H9 (cell line): ENCODE results near the gene MIS18BP1. TPM values are rescaled to one million over a fixed set of nuclear protein-coding genes. Genes with fewer than 3 reads are reported as not detected.

ENCODE experiments used
- DNase-seq: peaks from one replicate; pipeline ENCODE4 v3.0.0-alpha.2; 2017
- H2AFZ ChIP-seq: one replicate; pipeline ENCODE4 v1.6.1; 2013; ENCODE audit warnings: mild to moderate bottlenecking, low read length, control low read depth, moderate library complexity
- H2AK5ac ChIP-seq: 2 replicates; pipeline ENCODE4 v1.6.1; 2013; ENCODE audit warnings: low read length, control low read depth, mixed read lengths; ENCODE audit not compliant: insufficient read length
- H2BK120ac ChIP-seq: one replicate; pipeline ENCODE4 v1.6.1; 2013; ENCODE audit warnings: low read depth, mild to moderate bottlenecking, low read length, control low read depth, inconsistent platforms; ENCODE audit not compliant: poor library complexity, severe bottlenecking
- H2BK12ac ChIP-seq: 2 replicates; pipeline ENCODE4 v1.6.1; 2013; ENCODE audit warnings: low read length, control low read depth, mixed read lengths, low read depth; ENCODE audit not compliant: insufficient read length
- H2BK15ac ChIP-seq: 2 replicates; pipeline ENCODE4 v1.6.1; 2013; ENCODE audit warnings: low read depth, low read length, control low read depth
- H2BK20ac ChIP-seq: one replicate; pipeline ENCODE4 v1.6.1; 2013; ENCODE audit warnings: low read depth, mild to moderate bottlenecking, low read length, control low read depth, inconsistent platforms; ENCODE audit not compliant: poor library complexity, severe bottlenecking
- H2BK5ac ChIP-seq: 2 replicates; pipeline ENCODE4 v1.6.1; 2013; ENCODE audit warnings: low read length, control low read depth, mixed read lengths; ENCODE audit not compliant: insufficient read length
- H3K14ac ChIP-seq: 2 replicates; pipeline ENCODE4 v1.6.1; 2013; ENCODE audit warnings: low read length, control low read depth; ENCODE audit not compliant: insufficient read depth
- H3K18ac ChIP-seq: 2 replicates; pipeline ENCODE4 v1.6.1; 2013; ENCODE audit warnings: low read depth, mild to moderate bottlenecking, mixed read lengths, low read length, control low read depth; ENCODE audit not compliant: insufficient read length
- H3K23ac ChIP-seq: 2 replicates; pipeline ENCODE4 v1.6.1; 2013; ENCODE audit warnings: low read length, control low read depth, mixed read lengths, low read depth; ENCODE audit not compliant: insufficient read length
- H3K23me2 ChIP-seq: 2 replicates; pipeline ENCODE4 v1.6.1; 2013; ENCODE audit warnings: low read depth, mild to moderate bottlenecking, mixed read lengths, low read length, control low read depth; ENCODE audit not compliant: insufficient read length, poor library complexity, severe bottlenecking
- H3K27ac ChIP-seq: 2 replicates; pipeline ENCODE4 v1.5.1; 2013; ENCODE audit warnings: low read length, control low read depth, mixed read lengths, low read depth; ENCODE audit not compliant: insufficient read length
- H3K27me3 ChIP-seq: 2 replicates; pipeline ENCODE4 v1.6.1; 2013; ENCODE audit warnings: low read length, control low read depth, inconsistent platforms; ENCODE audit not compliant: insufficient read depth
- H3K4ac ChIP-seq: 2 replicates; pipeline ENCODE4 v1.6.1; 2013; ENCODE audit warnings: low read depth, mild to moderate bottlenecking, control low read depth, inconsistent platforms, low read length, moderate library complexity
- H3K4me1 ChIP-seq: 2 replicates; pipeline ENCODE4 v1.6.1; 2013; ENCODE audit warnings: low read length, control low read depth, inconsistent platforms; ENCODE audit not compliant: insufficient read depth
- H3K4me2 ChIP-seq: 2 replicates; pipeline ENCODE4 v1.6.1; 2013; ENCODE audit warnings: low read length, control low read depth, mixed read lengths; ENCODE audit not compliant: insufficient read length, insufficient read depth
- H3K56ac ChIP-seq: 2 replicates; pipeline ENCODE4 v1.6.1; 2013; ENCODE audit warnings: low read depth, mild to moderate bottlenecking, mixed read lengths, low read length, control low read depth; ENCODE audit not compliant: insufficient read length
- H3K79me1 ChIP-seq: 2 replicates; pipeline ENCODE4 v1.6.1; 2013; ENCODE audit warnings: low read depth, mild to moderate bottlenecking, moderate library complexity, low read length, control low read depth, inconsistent platforms; ENCODE audit not compliant: insufficient read depth, poor library complexity, severe bottlenecking
- H3K79me2 ChIP-seq: 2 replicates; pipeline ENCODE4 v1.6.1; 2013; ENCODE audit warnings: low read length, control low read depth, inconsistent platforms; ENCODE audit not compliant: insufficient read depth
- H3K9ac ChIP-seq: 2 replicates; pipeline ENCODE4 v1.6.1; 2013; ENCODE audit warnings: low read length, control low read depth, mixed read lengths; ENCODE audit not compliant: insufficient read length; ENCODE audit errors: extremely low read depth
- H3K9me3 ChIP-seq: one replicate; pipeline ENCODE4 v1.6.1; 2013; ENCODE audit warnings: low read depth, low read length, inconsistent platforms; ENCODE audit not compliant: control insufficient read depth
- H3T11ph ChIP-seq: one replicate; pipeline ENCODE4 v1.6.1; 2013; ENCODE audit warnings: mild to moderate bottlenecking, low read length, control low read depth, inconsistent platforms
- H4K20me1 ChIP-seq: one replicate; pipeline ENCODE4 v1.6.1; 2013; ENCODE audit not compliant: control insufficient read depth, insufficient read length, insufficient read depth
- H4K5ac ChIP-seq: 2 replicates; pipeline ENCODE4 v1.6.1; 2013; ENCODE audit warnings: low read depth, mild to moderate bottlenecking, mixed read lengths, low read length, control low read depth; ENCODE audit not compliant: insufficient read length
- H4K8ac ChIP-seq: replicated peaks from 2 replicates; pipeline ENCODE4 v1.6.1; 2013; ENCODE audit warnings: low read length, control low read depth, mixed read lengths, low read depth; ENCODE audit not compliant: insufficient read length
- H4K91ac ChIP-seq: 2 replicates; pipeline ENCODE4 v1.6.1; 2013; ENCODE audit warnings: low read depth, mild to moderate bottlenecking, moderate library complexity, mixed read lengths, low read length, control low read depth; ENCODE audit not compliant: insufficient read length
- H3K27ac Mint-ChIP-seq, 3 experiments: 2 replicates in 2 of 3; 3 replicates in 1 of 3; pipeline ENCODE4 v1.8.0; 2020 to 2021; ENCODE audit warnings: mixed read lengths in 3 of 3, mild to moderate bottlenecking in 1 of 3, moderate library complexity in 1 of 3
- H3K27me3 Mint-ChIP-seq: 2 replicates; pipeline ENCODE4 v1.8.0; 2021; ENCODE audit warnings: low read depth, mild to moderate bottlenecking, moderate library complexity, mixed read lengths
- H3K36me3 Mint-ChIP-seq, 3 experiments: 2 replicates in 2 of 3; 3 replicates in 1 of 3; pipeline ENCODE4 v1.8.0; 2020 to 2021; ENCODE audit warnings: low read depth in 3 of 3, mixed read lengths in 3 of 3; ENCODE audit not compliant: insufficient read depth in 1 of 3
- H3K4me1 Mint-ChIP-seq, 2 experiments: 2 replicates each; pipeline ENCODE4 v1.8.0; 2020; ENCODE audit warnings: mixed read lengths in 2 of 2
- H3K4me3 Mint-ChIP-seq, 2 experiments: 2 replicates in 1 of 2; 3 replicates in 1 of 2; pipeline ENCODE4 v1.8.0; 2020 to 2021; ENCODE audit warnings: mild to moderate bottlenecking in 2 of 2, mixed read lengths in 2 of 2, moderate library complexity in 1 of 2
- H3K9me3 Mint-ChIP-seq, 2 experiments: 2 replicates in 1 of 2; 3 replicates in 1 of 2; pipeline ENCODE4 v1.8.0; 2020; ENCODE audit warnings: mild to moderate bottlenecking in 2 of 2, mixed read lengths in 2 of 2, moderate library complexity in 1 of 2
- WGBS: extraction: QIAGEN DNeasy Blood & Tissue Kit; methylation state at CpG from one replicate; pipeline ENCODE4 v1.1.7; 2013; ENCODE audit warnings: missing lambda C conversion rate, low lambda C conversion rate, mixed read lengths; ENCODE audit not compliant: insufficient read length; ENCODE audit errors: extremely low coverage; 5-methylcytosine and 5-hydroxymethylcytosine counted together
- total RNA-seq: library from RNA; stranded (reverse); gene quantifications from 2 replicates; pipeline ENCODE4 v1.2.1, GENCODE V29; 2021
- TF ChIP-seq, protein P1 (sequence below): fragments of 200-600 bp; sonication (generic); conservative IDR thresholded peaks from 3 replicates; pipeline ENCODE4 v1.8.0; 2021; ENCODE audit warnings: antibody characterized with exemption, mild to moderate bottlenecking

The MIS18BP1 gene
- total RNA-seq, 1 experiment from 2014 or later, result 60.6 TPM

DNA sequence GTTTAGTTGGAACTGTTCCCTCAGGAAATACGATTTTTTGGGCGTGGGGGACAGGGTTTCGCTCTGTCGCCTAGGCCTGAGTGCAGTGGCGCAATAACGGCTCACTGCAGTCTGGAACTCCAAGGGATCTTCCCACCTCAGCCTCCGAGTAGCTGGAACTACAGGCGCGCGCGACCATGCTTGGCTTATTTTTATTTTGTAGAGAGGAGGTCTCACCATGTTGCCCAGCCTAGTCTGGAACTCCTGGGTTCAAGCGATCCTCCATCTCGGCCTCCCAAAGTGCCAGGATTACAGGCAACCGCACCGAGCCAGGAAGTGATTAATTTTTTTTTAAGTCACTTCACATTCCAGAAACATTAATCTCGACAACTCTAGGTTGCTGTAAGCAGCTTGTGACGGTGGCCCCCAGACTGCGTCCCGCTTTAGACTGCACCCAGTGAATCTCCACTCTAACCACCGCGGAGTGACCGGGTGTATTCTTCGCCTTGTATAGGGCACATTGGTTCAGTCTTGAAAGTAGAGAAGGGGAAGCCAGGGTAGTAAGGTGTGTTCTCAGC, 830 bp upstream of the MIS18BP1 start:
- peak overlapping the region; percentile 45 for H3K4me2 ChIP-seq
- no CpG with 5 or more reads among the region's 23 CpGs for WGBS

More for the DNA sequence above, 830 bp upstream of the MIS18BP1 start:
- H3K27me3 ChIP-seq, result no peaks in the 10 kb centered on the region
- H2BK20ac ChIP-seq, result no peak overlapping the region
- no peak overlapping the region for H4K5ac ChIP-seq
- peaks cover 16 to 18% of the 10 kb centered on the region in 2 experiments for H3K9me3 Mint-ChIP-seq
- no peak overlapping the region for H3T11ph ChIP-seq
- H3K18ac ChIP-seq, result peak overlapping the region; percentile 50
- peak overlapping the region; percentile 84 to 95 for H3K4me3 Mint-ChIP-seq
- no peak overlapping the region for H4K8ac ChIP-seq
- peak overlapping the region; percentile 93 to 97 (median 94); a peak in 6 of 7 replicates for H3K27ac Mint-ChIP-seq
- H3K27ac ChIP-seq, result no peak overlapping the region
- H3K27me3 Mint-ChIP-seq, result 0 out of 2 replicates have a peak, but pooled peaks cover 2% of the 10 kb centered on the region
- no peaks in the 10 kb centered on the region for H3K9me3 ChIP-seq
- H2AK5ac ChIP-seq, result no peak overlapping the region
- H3K23me2 ChIP-seq, result no peaks in the 10 kb centered on the region
- H3K23ac ChIP-seq, result no peak overlapping the region
- H2BK12ac ChIP-seq, result no peak overlapping the region
- H4K20me1 ChIP-seq, result no peaks in the 10 kb centered on the region
- H4K91ac ChIP-seq, result no peak overlapping the region
- H3K79me1 ChIP-seq, result no peaks in the 10 kb centered on the region
- peak overlapping the region; percentile 46 for H3K9ac ChIP-seq
- H3K4me1 Mint-ChIP-seq, result peaks cover 16 to 20% of the 10 kb centered on the region in 2 experiments
- no peak overlapping the region for H2BK5ac ChIP-seq
- no peak overlapping the region for H2AFZ ChIP-seq
- H3K79me2 ChIP-seq, result peaks cover 32% of the 10 kb centered on the region
- H3K36me3 Mint-ChIP-seq, result peaks cover 13 to 18% (median 15%) of the 10 kb centered on the region in 3 experiments
- no peak overlapping the region for H3K4ac ChIP-seq
- H3K56ac ChIP-seq, result no peak overlapping the region
- H3K4me1 ChIP-seq, result no peaks in the 10 kb centered on the region
- no peak for DNase-seq
- peak overlapping the region; percentile 19; the same call in 1 of the 2 replicates for H3K14ac ChIP-seq
- TF ChIP-seq, protein P1, sequence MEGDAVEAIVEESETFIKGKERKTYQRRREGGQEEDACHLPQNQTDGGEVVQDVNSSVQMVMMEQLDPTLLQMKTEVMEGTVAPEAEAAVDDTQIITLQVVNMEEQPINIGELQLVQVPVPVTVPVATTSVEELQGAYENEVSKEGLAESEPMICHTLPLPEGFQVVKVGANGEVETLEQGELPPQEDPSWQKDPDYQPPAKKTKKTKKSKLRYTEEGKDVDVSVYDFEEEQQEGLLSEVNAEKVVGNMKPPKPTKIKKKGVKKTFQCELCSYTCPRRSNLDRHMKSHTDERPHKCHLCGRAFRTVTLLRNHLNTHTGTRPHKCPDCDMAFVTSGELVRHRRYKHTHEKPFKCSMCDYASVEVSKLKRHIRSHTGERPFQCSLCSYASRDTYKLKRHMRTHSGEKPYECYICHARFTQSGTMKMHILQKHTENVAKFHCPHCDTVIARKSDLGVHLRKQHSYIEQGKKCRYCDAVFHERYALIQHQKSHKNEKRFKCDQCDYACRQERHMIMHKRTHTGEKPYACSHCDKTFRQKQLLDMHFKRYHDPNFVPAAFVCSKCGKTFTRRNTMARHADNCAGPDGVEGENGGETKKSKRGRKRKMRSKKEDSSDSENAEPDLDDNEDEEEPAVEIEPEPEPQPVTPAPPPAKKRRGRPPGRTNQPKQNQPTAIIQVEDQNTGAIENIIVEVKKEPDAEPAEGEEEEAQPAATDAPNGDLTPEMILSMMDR, result no peak
- no peak overlapping the region for H2BK15ac ChIP-seq
- no peak overlapping the region for H2BK120ac ChIP-seq
